Smooth muscle cell (in vitro differentiated cells): Measurements from ENCODE around the gene FBXL17. TPM values are rescaled to one million over a fixed set of nuclear protein-coding genes. Genes with fewer than 3 reads are reported as not detected.

ENCODE experiments used
- DNase-seq: peaks from one replicate; lab custom pipeline; 2025; ENCODE audit not compliant: unreplicated experiment; lab: John Stamatoyannopoulos, UW
- H2AFZ ChIP-seq: fragments of 200-600 bp; sonication (generic); 2 replicates; pipeline ENCODE4 v1.6.0; 2016; ENCODE audit warnings: antibody characterized with exemption, low read depth, mild to moderate bottlenecking
- H3F3A ChIP-seq: fragments of 200-600 bp; sonication (generic); 2 replicates; pipeline ENCODE4 v1.6.0; 2017; ENCODE audit warnings: antibody characterized with exemption, low read depth
- H3K27ac ChIP-seq: fragments of 200-600 bp; sonication (generic); 2 replicates; pipeline ENCODE4 v1.5.1; 2016; ENCODE audit warnings: low read depth, mild to moderate bottlenecking
- H3K27me3 ChIP-seq: fragments of 200-600 bp; sonication (generic); 2 replicates; pipeline ENCODE4 v1.6.1; 2016; ENCODE audit warnings: low read depth, mild to moderate bottlenecking
- H3K36me3 ChIP-seq: fragments of 200-600 bp; sonication (generic); 2 replicates; pipeline ENCODE4 v1.5.1; 2016; ENCODE audit warnings: low read depth
- H3K4me1 ChIP-seq: fragments of 200-600 bp; sonication (generic); 2 replicates; pipeline ENCODE4 v1.5.1; 2016; ENCODE audit warnings: low read depth
- H3K4me2 ChIP-seq: fragments of 200-600 bp; sonication (generic); 2 replicates; pipeline ENCODE4 v1.6.0; 2016; ENCODE audit warnings: mild to moderate bottlenecking
- H3K4me3 ChIP-seq: fragments of 200-600 bp; sonication (generic); 2 replicates; pipeline ENCODE4 v1.5.1; 2016; ENCODE audit warnings: mild to moderate bottlenecking
- H3K79me2 ChIP-seq: fragments of 200-600 bp; sonication (generic); 2 replicates; pipeline ENCODE4 v1.6.0; 2016; ENCODE audit warnings: low read depth, mild to moderate bottlenecking
- H3K9ac ChIP-seq: fragments of 200-600 bp; sonication (generic); 2 replicates; pipeline ENCODE4 v1.6.0; 2016; ENCODE audit warnings: low read depth
- H3K9me3 ChIP-seq: fragments of 200-600 bp; sonication (generic); replicated peaks from 2 replicates; pipeline ENCODE4 v1.5.1; 2016; ENCODE audit warnings: low read depth
- H4K20me1 ChIP-seq: fragments of 200-600 bp; sonication (generic); 2 replicates; pipeline ENCODE4 v1.6.0; 2016; ENCODE audit warnings: low read depth
- WGBS: methylation state at CpG from one replicate; pipeline ENCODE4 v1.1.7; 2016; ENCODE audit warnings: low lambda C conversion rate; 5-methylcytosine and 5-hydroxymethylcytosine counted together
- polyA plus RNA-seq: library from polyadenylated mRNA; unstranded; fragments of >200 nt; fragmentation: Nextera tagmentation; extraction: Ambion mirVana; gene quantifications from 2 replicates; pipeline ENCODE4 v1.2.1, GENCODE V29; 2016
- total RNA-seq: library from RNA; depleted of rRNA; stranded (reverse); fragments of >200 nt; gene quantifications from 2 replicates; pipeline ENCODE4 v1.2.3, GENCODE V29; 2014
- TF ChIP-seq, protein P1 (sequence below): fragments of 200-600 bp; sonication (generic); IDR thresholded peaks from 2 replicates; pipeline ENCODE4 v1.5.1; 2017; ENCODE audit warnings: borderline replicate concordance, mild to moderate bottlenecking, antibody characterized with exemption; ENCODE audit not compliant: insufficient read depth, poor library complexity, severe bottlenecking

FBXL17 gene
- total and polyA plus RNA-seq, 2 experiments from 2014 or later = 5.4 to 16.0 TPM

DNA sequence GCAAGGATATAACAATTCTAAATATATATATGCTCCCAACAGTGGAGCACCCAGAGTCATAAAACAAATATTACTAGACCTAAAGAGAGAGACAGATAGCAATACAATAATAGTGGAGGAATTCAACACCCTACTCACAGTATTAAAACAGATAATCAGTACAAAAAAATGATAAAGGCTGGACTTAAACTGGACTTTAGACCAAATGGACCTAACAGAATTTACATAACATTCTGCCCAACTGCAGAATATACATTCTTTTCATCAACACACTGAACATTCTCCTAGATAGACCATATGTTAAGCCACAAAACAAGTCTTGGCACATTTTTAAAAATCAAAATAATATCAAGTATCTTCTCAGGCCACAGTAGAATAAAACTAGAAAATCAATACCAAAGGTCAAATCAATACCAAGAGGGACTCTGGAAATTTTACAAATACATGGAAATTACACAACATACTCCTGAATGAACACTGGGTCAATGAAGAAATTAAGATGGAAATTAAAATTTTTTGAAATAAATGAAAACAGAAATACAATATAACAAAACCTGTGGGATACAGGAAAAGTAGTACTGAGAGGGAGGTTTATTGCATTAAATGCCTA lies 100.8 kb downstream of the FBXL17 start:
- Histone ChIP-seq H3K4me1 (peaks cover 18% of the 10 kb centered on the region), H4K20me1 (peaks cover 4% of the 10 kb centered on the region), H2AFZ (no peak overlapping the region), H3K9me3 (no peaks in the 10 kb centered on the region), H3K36me3 (no peaks in the 10 kb centered on the region), H3K4me2 (no peak overlapping the region), H3K27ac (no peak overlapping the region), H3K79me2 (no peaks in the 10 kb centered on the region), H3F3A (no peaks in the 10 kb centered on the region), H3K9ac (no peak overlapping the region), H3K4me3 (no peak overlapping the region), H3K27me3 (no peaks in the 10 kb centered on the region)
- TF ChIP-seq, protein P1, sequence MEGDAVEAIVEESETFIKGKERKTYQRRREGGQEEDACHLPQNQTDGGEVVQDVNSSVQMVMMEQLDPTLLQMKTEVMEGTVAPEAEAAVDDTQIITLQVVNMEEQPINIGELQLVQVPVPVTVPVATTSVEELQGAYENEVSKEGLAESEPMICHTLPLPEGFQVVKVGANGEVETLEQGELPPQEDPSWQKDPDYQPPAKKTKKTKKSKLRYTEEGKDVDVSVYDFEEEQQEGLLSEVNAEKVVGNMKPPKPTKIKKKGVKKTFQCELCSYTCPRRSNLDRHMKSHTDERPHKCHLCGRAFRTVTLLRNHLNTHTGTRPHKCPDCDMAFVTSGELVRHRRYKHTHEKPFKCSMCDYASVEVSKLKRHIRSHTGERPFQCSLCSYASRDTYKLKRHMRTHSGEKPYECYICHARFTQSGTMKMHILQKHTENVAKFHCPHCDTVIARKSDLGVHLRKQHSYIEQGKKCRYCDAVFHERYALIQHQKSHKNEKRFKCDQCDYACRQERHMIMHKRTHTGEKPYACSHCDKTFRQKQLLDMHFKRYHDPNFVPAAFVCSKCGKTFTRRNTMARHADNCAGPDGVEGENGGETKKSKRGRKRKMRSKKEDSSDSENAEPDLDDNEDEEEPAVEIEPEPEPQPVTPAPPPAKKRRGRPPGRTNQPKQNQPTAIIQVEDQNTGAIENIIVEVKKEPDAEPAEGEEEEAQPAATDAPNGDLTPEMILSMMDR = no peak
- no peak for DNase-seq

- no peak overlapping the region for H3K4me3 ChIP-seq
- H3F3A ChIP-seq = no peaks in the 10 kb centered on the region
- H3K9ac ChIP-seq = no peak overlapping the region
- no peak overlapping the region for H3K27ac ChIP-seq
- no peak for DNase-seq
- H3K4me1 ChIP-seq = peaks cover 18% of the 10 kb centered on the region
- no peaks in the 10 kb centered on the region for H3K9me3 ChIP-seq
- no peak overlapping the region for H2AFZ ChIP-seq
- TF ChIP-seq, protein P1 = no peak
- peaks cover 4% of the 10 kb centered on the region for H4K20me1 ChIP-seq
- H3K79me2 ChIP-seq = no peaks in the 10 kb centered on the region
- H3K36me3 ChIP-seq = no peaks in the 10 kb centered on the region
- H3K27me3 ChIP-seq = no peaks in the 10 kb centered on the region
- no peak overlapping the region for H3K4me2 ChIP-seq
Observed at GRCh38 chr5:108280248-108280647, 101.7 kb downstream of the FBXL17 start.

DNA sequence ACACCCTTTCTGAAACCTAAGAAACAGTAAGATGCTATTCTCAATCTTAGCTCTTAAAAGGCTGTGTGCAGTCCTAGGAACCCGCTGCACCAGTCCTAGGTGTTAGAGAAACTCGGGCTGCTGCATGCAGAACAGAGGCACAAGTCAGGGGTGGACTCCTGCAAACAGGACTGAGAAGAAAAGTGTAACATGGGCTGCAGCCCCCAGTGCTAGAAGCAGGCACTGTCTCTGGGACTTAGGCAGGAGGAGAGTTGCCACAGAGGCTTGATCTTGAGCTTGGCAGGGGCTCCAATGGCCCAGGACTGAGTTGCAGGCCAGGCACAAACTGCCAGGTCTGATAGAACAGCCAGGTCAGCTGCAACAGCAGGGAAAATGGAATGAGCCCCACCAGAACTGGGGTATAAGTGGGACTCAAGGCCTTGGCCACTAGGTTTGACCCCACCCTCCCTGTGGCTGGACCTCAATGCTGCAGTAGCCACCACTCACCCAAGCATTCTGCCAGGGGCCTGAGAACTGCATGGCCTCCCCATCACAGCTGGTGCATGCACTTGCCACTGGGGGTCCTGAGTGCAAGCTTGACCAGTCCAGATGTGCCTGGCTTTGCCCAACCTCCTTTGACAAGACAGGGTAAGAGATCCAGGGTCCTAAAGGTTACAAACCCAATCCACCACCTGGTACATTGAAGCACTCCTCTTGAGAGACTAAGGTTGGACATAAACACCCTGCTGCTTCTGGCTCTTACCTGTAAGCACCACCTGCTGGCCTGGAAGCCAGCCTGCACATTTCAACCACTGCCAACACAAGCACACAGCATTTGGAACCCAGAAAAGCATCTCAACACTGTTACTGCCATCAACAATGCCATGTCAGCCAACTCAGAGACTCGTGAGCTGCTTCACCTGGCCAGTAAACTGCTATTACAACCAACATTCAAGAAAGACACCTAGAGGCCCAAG lies 103.3 kb downstream of the FBXL17 start:
- Histone ChIP-seq H3F3A (no peaks in the 10 kb centered on the region), H3K79me2 (no peaks in the 10 kb centered on the region), H3K27me3 (no peaks in the 10 kb centered on the region), H4K20me1 (peaks cover 4% of the 10 kb centered on the region), H3K4me1 (peaks cover 18% of the 10 kb centered on the region), H3K9ac (no peak overlapping the region), H3K36me3 (no peaks in the 10 kb centered on the region), H3K9me3 (no peaks in the 10 kb centered on the region), H3K27ac (no peak overlapping the region), H3K4me2 (no peak overlapping the region), H2AFZ (no peak overlapping the region), H3K4me3 (no peak overlapping the region)
- WGBS = 91% methylated on average over 3 of the region's 3 CpGs
- DNase-seq = no peak
- TF ChIP-seq, protein P1 = no peak
